Skeletal muscle satellite cell (primary cell): ENCODE results near the gene JPH4.

ENCODE experiments used
- H3K27me3 ChIP-seq: 2 replicates; pipeline ENCODE4 v1.7.0; 2013; ENCODE audit warnings: low read length; ENCODE audit not compliant: control insufficient read depth, insufficient read depth
- H3K36me3 ChIP-seq: 2 replicates; pipeline ENCODE4 v1.7.0; 2013; ENCODE audit warnings: mild to moderate bottlenecking, control low read depth, low read length; ENCODE audit not compliant: insufficient read depth
- H3K4me1 ChIP-seq: 2 replicates; pipeline ENCODE4 v1.7.0; 2013; ENCODE audit warnings: low read length; ENCODE audit not compliant: control insufficient read depth, insufficient read depth
- H3K4me2 ChIP-seq: 2 replicates; pipeline ENCODE4 v1.7.0; 2013; ENCODE audit warnings: mild to moderate bottlenecking, low read length
- H3K4me3 ChIP-seq: 2 replicates; pipeline ENCODE4 v1.7.0; 2013; ENCODE audit warnings: low read length
- H3K9ac ChIP-seq: 2 replicates; pipeline ENCODE4 v1.7.0; 2013; ENCODE audit warnings: mild to moderate bottlenecking, low read depth, low read length, moderate library complexity
- H3K9me3 ChIP-seq: replicated peaks from 2 replicates; pipeline ENCODE4 v1.7.0; 2013; ENCODE audit warnings: mild to moderate bottlenecking, control low read depth, low read length

The JPH4 gene

DNA sequence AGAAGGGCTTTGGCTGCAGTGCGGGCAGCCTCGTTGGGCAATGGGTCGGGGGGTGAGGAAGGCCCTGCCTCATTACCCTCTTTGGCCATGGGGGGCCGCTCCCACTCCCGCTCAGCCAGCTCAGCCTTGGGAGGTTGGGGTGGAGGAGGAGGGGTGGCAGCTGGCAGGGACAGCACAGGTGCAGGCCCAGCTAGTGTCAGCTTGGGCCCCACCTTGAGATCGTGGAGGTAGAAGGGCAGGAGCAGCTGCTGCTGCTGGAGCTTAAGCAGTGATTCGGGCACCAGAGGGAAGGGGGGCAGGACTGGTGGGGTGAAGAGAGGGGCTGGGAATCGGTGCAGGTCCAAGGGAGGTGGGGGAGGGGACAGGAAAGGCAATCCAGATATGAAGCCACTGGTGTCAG lies 53.0 kb downstream of the JPH4 start:
- H3K4me2 ChIP-seq = no peak overlapping the region
- H3K27me3 ChIP-seq = no peaks in the 10 kb centered on the region
- H3K9me3 ChIP-seq = no peaks in the 10 kb centered on the region
- no peak overlapping the region for H3K9ac ChIP-seq
- no peaks in the 10 kb centered on the region for H3K4me1 ChIP-seq
- no peak overlapping the region for H3K4me3 ChIP-seq
- H3K36me3 ChIP-seq = no peaks in the 10 kb centered on the region

DNA sequence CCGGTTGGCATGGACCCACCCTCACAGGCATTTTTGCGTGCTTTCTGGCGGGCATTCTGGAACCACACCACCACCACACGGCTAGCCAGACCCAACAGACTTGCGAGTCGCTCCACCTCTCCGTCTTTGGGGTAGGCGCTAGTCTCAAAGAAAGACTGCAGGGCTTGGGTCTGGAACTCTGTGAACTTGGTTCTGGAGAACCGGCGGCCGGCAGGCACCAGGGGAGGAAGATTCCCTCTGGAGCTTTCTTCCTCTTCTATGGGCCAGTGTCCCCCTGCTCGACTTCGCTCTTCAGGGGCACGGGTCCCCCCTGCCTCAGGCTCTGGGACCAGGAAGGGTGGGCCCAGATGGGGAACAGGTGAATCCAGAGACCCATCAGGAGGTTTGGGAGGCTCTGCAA lies 53.6 kb downstream of the JPH4 start:
- Histone ChIP-seq H3K4me2 (no peak overlapping the region), H3K36me3 (no peaks in the 10 kb centered on the region), H3K4me3 (no peak overlapping the region), H3K9me3 (no peaks in the 10 kb centered on the region), H3K9ac (no peak overlapping the region), H3K27me3 (no peaks in the 10 kb centered on the region), H3K4me1 (no peaks in the 10 kb centered on the region)

DNA sequence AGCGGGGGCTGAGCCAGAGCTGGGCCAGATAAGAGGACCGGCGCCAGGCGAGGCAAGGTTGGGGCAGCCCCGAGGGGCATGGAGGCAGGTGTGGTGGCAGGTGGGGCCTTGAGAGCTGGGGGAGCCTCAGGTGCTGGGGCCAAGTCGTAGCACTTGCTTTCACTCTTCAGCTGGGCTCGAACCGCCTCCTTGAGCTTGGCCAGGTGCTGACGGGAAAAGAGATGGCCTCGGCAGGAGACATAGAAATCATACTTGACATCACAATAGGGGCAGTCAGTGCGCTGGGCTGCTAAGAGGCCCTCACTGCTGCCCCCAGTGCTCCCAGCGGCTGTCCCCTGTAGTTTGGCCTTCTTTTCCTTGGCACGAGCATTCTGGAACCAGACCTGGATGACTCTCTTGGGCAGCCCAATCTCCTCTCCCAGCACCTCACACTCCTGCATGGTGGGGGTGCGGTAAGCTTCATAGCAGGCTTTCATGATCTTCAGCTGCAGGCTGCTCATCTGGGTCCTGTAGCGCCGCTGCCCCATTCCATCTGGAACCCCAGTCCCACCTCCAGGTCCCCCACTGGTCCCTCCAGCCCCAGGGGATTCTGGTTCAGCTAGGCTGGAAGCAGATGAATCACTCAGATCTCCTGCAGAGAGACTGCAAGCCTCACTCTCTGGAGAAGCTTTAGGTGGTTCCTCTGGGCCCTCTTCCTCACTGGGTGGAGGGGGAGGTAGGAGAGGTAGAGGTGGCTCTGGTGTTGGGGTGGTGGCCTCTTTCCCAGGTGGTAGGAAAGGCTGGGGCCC lies 55.2 kb downstream of the JPH4 start:
- H3K27me3 ChIP-seq = no peaks in the 10 kb centered on the region
- H3K9ac ChIP-seq = no peak overlapping the region
- H3K9me3 ChIP-seq = no peaks in the 10 kb centered on the region
- no peak overlapping the region for H3K4me2 ChIP-seq
- no peaks in the 10 kb centered on the region for H3K4me1 ChIP-seq
- H3K4me3 ChIP-seq = no peak overlapping the region
- no peaks in the 10 kb centered on the region for H3K36me3 ChIP-seq

DNA sequence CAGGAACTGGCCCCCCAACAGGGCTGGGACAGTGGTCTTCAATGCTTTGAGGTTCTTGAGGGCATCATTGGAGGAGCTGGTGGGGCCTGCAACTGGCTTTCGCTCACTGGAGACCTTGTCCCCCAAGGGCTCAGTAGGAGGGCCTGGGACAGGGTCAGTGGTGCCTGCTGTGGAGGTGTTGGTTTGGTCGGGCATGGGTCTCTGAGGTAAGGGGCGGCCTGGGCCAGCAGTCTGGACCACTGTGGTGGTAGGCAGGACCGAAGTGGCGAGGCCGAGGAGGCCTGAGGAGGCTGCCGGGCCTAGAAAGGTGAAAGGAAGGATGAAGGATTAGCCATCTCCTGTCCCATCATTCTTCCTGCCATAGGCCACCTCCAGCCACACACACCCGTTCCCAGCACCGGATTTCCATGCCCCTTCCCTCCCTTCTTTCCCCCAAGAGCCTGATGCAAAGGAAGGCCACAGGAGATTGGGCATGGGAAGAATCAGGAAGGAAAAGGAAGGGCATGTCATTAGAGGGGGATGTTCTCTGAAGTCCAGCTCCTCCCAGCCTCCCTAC lies 55.9 kb downstream of the JPH4 start:
- no peaks in the 10 kb centered on the region for H3K27me3 ChIP-seq
- H3K4me3 ChIP-seq = no peak overlapping the region
- H3K36me3 ChIP-seq = no peaks in the 10 kb centered on the region
- H3K9me3 ChIP-seq = no peaks in the 10 kb centered on the region
- no peak overlapping the region for H3K9ac ChIP-seq
- no peaks in the 10 kb centered on the region for H3K4me1 ChIP-seq
- no peak overlapping the region for H3K4me2 ChIP-seq

DNA sequence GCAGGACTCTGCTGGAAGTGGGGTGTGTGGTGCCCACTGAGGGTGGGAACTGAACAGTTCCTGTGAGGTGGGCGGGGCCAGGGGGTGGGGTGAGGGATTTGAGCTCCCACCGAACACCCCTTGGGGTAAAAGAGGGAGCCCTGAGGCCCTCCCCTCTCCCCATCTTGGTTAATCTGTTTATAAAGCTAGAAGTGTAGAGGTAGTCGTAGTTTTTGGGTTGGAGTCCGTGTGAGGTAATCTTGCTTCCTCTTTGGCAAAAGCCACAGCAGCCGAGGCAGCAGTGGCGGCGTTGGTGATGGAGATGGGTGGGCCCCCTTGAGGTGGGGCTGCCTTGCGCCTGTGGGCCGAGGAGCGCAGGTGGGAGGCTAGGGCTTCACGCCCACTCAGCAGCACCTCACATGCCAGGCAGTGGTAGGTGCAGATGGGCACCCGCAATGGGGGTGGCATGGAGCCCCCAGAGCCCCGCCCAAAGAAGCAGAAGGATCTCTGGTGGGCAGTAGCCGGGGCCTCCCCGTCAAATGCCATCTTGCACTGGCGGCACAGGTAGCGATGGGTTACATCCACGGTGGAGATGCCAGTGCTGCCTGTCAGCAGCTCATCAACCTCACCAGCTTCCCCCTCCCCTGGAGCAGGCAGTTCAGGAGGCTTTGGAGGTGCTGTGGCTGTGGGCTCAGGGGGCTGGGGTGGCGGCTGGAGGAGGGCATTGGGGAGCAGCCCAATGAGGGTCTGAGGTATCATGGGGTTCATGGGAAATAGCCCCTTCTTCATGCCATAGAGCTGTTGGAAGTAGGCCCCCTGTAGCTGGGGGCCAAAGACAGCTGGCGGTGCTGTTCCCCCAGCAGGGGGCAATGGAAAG lies 56.6 kb downstream of the JPH4 start:
- H3K27me3 ChIP-seq = no peaks in the 10 kb centered on the region
- no peak overlapping the region for H3K4me3 ChIP-seq
- no peak overlapping the region for H3K4me2 ChIP-seq
- H3K9ac ChIP-seq = no peak overlapping the region
- no peaks in the 10 kb centered on the region for H3K9me3 ChIP-seq
- no peaks in the 10 kb centered on the region for H3K36me3 ChIP-seq
- H3K4me1 ChIP-seq = no peaks in the 10 kb centered on the region

DNA sequence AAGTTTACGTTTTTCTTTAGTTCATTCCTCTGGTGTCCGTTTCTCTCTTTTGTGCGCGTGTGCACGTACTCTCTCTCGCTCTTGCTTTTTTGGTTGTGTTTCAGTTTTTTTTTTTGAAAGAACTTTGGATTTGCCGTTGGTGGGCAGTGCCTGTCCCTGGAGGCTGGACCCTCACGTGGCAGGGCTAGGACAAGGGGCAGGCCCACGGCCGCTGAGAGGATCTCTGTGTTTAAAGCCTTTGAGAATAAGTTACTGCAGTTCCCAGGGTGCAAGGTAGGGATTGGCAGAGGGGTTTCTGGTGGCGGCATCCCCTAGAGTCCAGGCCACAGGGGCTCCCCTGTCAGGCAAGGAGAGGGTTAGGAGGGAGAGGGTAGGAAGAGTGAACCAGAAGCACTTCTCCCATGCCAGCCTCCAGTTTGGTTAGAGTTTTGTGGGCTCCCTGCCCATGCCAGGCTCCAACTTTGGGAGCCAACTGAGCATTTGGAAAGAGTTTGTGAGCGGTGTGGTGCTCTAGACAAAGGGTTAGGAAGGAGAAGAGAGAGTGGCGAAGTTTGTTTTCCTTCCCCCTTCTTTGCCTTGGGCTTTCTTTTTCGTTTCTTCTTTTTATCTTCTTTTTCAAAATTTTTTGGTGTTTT lies 57.6 kb downstream of the JPH4 start:
- Histone ChIP-seq H3K4me1 (no peaks in the 10 kb centered on the region), H3K9ac (no peak overlapping the region), H3K36me3 (no peaks in the 10 kb centered on the region), H3K9me3 (no peaks in the 10 kb centered on the region), H3K27me3 (no peaks in the 10 kb centered on the region), H3K4me3 (no peak overlapping the region), H3K4me2 (no peak overlapping the region)

GRCh38 chr14:23518709-23519108 lies 59.9 kb downstream of the JPH4 start:
- H3K4me1 ChIP-seq = no peaks in the 10 kb centered on the region
- no peaks in the 10 kb centered on the region for H3K9me3 ChIP-seq
- H3K36me3 ChIP-seq = no peaks in the 10 kb centered on the region
- H3K9ac ChIP-seq = no peak overlapping the region
- peaks cover 2% of the 10 kb centered on the region for H3K27me3 ChIP-seq
- H3K4me3 ChIP-seq = no peak overlapping the region
- no peak overlapping the region for H3K4me2 ChIP-seq
